HG03469 (cell line): ENCODE results near the gene GALE.
"Not testable (repeated sequence)": the region's sequence is repeated elsewhere in the genome, so short reads cannot be mapped to it uniquely, and the experiment has no call there.

Experiments used
- ATAC-seq: cut with Tn5 transposase; IDR thresholded peaks from one replicate; pipeline ENCODE4 v1.9.1; 2021; ENCODE audit warnings: mild to moderate bottlenecking, moderate library complexity, moderate number of reproducible peaks; ENCODE audit not compliant: unreplicated experiment

Gene GALE

DNA sequence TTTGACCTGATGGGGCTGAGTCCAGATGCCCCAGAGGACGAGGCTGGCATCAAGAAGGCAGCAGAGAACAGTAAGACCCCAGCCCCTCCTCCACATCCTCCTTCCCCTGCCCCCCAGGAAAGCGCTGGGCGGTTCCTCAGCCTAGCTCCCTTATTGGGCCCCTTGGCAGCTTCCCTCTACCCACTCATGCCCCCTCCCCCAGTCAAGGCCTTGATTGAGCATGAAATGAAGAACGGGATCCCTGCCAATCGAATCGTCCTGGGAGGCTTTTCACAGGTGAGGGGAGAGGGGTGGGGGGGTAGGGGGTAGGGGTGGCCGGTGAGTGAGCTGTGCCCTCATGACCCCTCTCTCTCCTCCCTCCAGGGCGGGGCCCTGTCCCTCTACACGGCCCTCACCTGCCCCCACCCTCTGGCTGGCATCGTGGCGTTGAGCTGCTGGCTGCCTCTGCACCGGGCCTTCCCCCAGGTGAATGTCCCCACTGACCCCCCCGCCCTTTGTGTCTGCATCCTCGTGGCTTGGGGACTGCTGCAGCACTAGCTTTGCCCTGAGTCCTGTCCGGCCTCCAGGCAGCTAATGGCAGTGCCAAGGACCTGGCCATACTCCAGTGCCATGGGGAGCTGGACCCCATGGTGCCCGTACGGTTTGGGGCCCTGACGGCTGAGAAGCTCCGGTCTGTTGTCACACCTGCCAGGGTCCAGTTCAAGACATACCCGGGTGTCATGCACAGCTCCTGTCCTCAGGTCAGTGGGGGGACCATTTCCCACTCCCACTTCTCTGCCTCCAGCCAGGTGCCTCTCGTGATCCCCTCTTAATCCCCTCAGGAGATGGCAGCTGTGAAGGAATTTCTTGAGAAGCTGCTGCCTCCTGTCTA lies 6.5 kb downstream of the GALE start:
- ATAC-seq, result no peak

DNA sequence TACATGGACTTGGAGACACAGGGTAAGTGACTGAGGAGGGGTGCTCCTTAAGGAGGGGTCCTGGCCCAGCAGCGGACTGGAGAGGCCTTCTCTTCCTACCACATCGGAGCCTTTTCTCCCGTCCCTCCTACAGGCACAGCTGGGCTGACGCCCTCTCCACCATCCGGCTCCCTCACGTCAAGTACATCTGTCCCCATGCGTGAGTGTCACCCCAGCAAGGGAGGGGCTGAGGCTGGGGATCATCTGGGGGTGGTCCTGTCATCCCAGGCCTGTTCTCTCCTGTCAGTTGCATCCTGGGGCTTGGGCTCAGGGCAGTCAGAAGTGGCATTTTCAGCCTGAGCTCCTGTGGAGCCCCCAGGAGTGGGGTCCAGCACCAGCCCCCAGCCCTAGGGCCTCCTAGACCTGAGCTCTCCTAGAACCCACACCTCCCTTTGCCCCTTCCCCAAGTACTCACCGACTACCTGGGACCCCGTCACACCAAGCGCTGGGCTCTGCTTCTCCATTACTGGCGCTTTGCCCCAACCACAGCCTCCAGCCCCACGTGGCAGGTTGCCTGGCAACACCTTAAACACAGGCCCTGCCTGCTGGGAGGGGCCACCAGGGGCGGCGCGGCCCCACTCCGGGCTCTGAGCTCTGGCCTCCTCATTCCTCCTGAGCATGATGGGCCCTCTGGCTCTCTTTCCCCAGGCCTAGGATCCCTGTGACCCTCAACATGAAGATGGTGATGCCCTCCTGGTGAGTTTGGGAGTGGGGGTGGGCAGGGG lies 7.4 kb downstream of the GALE start:
- ATAC-seq, result no peak

DNA sequence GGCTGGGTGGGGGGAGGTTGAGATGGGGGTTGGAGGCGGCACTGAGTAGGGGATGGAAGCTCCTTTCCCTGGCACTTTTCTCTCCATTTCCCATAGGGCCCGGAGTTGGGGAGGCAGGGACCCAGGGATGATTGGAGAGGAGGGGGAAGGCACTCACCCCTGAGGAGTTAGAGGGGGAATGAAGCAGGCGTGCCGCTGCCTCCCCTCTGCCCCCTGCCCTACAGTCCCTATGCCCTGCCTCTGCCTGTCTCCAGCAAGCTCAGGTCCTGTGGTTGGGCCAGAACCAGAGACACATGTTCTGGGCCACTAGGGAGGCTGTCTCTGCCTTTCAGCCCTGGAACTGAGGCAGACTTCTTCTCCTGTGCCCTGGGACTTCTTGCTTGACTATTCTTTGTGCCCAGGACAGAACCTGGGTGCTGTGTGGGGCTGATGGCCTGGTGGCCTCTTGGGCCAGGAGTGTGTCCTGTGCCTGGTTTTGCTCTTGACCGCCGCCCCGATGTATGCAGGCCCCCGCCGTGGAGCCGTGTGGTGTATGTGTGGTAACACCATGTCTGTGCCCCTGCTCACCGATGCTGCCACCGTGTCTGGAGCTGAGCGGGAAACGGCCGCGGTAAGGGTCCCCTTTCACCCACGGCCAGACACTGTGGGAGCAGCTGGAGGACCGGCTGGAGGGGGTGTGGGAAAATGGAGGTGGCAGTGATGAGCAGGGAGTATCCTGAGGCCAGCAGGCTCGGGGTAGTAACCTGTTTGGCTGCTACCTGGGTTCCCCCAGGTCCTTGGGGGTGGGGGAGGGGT lies 8.2 kb downstream of the GALE start:
- no peak for ATAC-seq

DNA sequence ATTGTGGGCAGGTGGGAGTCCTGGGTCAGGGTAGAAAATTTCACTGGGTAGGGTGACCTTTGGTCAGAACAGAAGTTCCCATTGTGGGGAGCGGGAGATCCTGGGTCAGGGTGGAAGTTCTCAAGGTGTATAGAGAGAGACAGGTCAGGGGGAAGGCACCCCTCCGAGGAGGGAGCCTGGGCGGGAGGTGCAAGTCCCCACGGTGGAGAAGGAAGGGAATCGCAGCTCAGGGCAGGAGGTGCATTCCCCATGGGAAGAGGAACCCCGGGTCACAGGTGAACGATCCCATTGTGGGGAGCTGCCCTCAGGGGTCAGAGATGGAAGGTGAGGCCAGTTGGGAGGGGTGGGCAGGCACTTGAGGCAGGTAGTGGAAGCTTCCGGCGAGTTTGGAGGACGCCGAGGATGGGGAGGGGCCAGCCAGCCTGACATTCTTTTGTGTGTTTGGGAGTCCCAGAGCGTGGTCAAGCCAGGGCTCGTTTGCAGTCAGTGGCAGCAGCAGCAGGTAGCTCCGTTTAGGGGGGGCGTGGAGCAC lies 9.0 kb downstream of the GALE start:
- ATAC-seq, result no peak

DNA sequence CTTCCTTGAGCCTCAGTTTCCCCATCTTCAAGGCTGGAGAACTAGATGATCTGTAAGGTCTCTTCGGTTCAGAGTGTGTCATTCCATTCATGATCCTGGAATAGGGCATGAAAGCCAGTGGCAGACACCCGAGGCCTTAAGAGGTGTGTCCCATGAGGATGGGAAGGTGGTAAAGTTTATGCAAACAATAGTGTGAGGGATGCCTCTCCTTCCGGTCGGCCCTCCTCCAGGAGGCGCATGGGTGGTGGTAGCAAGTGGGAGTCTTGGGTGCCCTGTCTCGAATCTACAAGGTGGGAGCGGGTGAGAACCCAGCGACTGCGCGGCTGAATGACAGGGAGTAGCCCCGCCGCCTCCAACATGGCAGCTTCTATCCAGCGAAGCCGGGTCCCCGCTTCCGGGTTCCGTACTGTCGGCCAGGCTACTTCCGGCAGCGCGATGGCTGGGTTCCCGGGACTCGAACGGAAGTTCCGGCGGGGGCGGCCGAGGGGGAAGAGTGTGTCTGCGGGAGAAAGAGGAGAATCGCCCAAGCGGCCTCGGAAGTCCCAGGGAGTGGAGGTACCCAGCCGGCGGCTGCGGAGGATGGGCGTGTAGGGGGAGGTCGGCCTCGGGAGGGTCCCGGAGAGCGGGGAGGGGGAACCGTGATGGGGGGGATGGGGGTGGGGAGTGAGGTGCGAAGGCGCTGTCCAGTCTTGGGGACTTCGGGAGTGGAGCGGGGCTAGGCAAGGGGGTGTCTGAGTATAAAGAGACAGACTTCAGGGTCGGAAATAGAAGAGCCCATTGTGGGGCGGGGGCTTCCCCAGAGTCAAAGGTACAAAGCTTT lies 9.6 kb downstream of the GALE start, which contains the start of gene LYPLA2:
Gene LYPLA2 (plus strand): TSS at position 450 of the 820 bp plus-strand sequence. CDS start 1,538 bp downstream, outside the sequence.
- ATAC-seq, result no peak

DNA sequence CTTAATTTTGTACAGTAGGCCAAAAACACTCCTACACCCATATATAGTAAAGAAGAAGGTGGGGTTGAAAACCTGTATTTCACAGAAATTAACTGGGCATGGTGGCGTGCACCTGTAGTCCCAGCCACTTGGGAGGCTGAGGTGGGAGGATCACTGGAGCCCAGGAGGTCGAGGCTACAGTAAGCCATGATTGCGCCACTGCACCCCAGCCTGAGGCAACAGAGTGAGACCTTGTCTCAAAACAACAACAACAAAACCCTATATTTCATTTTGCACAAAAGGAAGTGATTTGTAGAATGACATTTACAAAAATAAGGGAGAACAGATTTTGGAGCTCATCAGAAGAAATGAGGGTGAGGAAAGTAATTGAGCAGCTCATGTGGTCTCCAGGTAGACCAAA lies 11.9 kb downstream of the GALE start:
- no peak for ATAC-seq

DNA sequence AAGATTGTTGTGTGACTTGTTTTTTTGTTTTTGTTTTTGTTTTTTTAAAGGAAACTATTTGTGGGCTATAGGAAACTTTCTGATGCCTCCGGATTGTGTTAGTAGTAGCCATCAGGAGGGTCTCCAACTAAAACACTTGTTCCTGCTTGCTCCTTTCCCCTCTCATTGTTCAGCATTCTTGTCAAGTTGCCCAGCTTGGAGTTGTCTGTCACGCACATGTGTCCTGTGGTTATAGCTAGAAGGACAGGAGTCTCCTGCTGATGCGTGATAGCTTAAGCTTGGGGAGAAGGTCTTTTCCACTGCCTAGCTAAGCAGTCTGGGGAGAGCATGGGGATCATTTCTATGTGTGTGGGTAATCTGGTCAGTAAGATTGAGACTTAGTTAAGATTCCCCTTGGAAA lies 12.9 kb downstream of the GALE start:
- ATAC-seq, result no peak

DNA sequence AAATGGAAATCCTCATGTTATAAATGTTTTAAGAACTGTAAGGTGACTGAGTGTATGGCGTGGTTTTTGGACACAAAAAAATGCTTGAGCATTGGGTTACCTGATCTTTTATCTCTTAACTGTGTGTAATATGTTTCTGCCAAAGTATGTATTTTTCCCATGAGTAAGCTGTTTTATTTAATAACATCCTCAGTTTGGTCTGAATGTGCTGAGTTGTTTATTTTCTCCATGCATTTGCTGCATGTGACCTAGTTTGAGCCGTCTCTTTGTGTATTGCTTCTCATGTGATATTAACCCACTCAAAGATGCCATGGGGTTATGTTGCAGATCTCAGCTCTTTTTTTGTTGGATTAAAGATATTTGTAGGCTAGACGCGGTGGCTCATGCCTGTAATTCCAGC lies 15.7 kb downstream of the GALE start:
- no peak for ATAC-seq

DNA sequence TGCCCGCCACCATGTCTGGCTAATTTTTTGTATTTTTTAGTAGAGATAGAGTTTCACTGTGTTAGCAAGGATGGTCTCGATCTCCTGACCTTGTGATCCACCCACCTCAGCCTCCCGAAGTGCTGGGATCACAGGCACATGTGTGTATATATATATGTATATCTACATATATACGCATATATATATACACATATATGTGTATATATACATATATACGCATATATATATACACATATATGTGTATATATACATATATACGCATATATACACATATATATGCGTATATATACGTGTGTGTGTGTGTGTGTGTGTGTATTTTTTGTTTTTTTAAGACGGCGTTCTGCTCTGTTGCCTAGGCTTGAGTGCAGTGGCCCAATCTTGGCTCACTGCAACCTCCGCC lies 17.4 kb downstream of the GALE start:
- ATAC-seq, result not testable (repeated sequence)

DNA sequence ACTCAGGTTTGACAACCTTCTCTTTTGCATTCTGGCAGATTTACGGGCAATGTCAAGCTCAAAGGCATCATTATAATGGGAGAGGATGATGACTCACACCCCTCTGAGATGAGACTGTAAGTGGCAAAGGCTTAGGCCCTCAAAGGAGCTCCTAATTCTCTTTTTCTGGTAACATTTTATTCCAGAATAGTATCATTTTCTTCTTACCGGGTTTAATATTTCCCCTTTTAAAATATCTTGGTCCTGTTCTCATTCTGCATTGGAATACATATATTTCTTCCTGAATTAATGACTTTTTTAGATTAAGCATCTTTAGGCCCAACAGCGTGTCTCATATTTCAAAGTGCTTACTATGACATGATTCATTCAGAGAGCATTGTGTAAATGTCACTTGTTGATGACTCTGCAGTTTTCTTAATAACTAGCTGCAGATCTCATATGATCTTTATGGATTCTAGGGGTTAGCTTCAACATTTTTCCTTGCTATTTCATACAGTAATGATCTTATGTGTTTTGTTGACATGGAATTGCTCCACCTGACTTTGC lies 20.7 kb downstream of the GALE start:
- ATAC-seq, result no peak

DNA sequence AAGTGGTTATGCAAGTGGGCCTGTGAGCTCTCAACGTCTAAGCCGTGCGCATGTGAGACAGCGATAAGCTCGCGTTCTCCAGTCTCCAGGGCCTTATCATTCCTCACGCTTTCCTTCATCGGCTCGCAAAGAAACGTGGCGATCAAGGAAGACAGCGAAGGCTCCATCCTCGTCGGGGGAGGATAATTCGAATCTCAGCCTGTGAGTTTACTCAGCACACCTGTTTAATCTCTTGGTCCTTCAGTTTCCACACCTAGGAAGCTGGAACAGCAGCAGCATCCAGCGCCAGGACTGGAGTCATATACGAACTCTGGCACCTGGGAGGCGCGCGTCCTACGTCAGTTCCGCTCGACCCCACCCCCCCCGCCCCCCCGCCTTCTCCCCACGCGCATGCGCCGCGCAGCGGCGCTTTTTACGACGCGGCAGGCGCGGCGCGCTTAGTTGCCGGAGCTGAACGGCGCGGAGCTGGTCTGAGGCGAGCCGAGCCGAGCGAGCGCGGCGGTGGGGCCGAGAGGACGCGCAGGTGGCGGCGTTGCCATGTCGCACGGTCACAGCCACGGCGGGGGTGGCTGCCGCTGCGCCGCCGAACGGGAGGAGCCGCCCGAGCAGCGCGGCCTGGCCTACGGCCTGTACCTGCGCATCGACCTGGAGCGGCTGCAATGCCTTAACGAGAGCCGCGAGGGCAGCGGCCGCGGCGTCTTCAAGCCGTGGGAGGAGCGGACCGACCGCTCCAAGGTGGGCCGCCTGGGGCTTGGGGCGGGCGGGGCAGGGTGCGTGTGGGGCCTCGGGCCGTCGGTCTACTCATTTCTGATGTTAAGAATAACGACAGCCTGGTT lies 22.4 kb downstream of the GALE start, which contains the start of gene PITHD1:
Gene PITHD1 (plus strand): TSS at position 440 of the 836 bp plus-strand sequence. CDS start 98 bp downstream, at position 538.
- no peak for ATAC-seq

DNA sequence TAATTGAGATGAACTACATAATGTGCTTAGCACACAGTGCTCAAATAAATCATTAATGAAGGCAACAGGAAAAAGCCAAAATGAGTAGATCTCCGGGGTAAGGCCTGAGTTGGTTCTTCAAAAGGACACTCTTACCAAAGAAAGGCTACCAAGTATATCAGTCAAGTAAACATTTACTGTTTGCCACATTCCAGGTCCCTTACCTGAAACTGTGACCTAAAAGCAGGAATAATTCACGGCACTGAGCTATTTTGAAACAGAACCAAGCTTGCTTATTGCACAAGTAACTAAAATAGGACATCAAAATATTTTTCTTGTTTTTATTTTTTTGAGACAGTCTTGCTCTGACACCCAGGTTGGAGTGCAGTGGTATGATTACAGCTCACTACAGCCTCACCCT lies 24.3 kb downstream of the GALE start:
- ATAC-seq, result no peak

DNA sequence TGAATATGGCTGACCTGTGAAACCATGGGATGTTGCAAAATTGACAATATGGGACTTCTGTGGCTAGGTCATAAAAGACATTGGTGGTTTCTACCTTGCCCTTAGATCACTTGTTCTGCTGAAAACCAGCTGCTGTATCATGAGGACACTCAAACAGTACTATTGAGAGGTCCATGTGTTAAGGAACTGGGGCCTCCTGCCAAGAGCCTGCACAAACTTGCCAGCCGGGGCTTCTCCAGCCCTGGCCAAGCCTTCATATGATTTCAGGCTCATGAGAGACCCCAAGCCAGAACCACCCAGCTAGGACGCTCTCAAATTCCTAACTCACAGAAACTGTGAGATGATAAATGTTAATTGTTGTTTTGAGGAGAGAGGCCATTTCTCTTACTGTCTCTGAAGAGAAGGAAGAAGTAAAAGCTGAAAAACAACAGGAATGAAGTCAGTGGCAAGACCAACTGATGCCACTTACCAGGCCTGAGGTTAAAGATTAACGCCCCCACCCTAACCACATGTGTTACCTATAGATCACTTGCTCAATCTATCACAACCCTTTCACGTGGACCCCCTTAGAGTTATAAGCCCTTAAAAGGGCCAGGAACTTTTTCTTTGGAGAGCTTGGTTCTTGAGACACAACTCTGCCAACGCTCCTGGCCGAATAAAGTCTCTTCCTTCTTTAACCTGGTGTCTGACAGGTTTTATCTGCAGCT lies 26.2 kb downstream of the GALE start:
- ATAC-seq, result no peak

DNA sequence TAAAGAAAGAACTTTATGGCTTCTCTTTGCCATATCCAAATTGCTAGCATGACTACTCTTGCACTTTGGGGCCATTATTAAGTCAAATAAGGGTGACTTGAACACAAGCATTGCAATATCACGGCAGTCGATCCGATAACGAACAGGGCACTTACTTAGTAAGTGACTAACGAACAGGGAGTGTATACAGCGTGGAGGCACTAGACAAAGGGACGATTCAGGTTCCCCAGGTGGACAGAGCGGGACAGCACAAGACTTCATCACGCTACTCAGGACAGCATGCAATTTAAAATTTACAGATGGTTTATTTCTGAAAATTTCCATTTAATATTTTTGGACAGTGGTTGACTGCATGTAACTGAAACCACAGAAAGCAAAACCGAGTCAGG lies 27.7 kb downstream of the GALE start:
- ATAC-seq, result no peak

DNA sequence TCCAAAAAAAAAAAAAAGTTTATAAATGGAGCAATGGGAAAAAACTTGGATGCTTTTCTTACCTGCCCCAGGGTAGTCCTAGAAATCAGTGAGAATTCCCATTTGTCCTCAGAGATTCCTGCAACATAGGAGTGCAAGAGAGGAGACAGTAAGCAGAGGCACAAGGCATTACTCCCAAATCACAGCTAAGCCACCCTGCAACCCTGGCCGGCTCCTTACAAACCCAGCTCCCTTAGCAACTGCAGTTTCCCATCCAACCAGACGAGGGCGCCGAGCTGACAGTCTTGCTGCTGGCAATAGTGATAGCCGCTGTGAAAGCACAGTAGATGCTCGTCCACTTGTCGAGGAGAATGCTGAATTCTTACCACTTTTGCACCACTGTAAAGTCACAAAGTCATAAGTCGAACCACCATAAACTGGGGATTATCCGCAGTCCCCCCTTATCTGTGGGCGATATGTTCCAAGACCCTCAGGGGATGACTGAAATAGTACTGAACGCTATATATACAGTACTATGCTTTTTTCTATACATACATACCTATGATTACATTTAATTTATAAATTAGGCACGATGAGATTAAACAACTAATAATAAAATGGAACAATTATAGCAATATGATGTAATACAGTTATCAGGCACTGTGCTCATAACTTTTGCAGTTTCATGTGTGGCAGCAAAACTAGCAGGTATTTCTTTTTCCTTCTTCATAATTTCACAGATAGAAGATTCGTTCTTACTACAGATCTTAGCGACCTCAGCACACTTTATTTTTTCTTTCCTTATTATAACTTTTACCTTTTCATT lies 28.3 kb downstream of the GALE start:
- ATAC-seq, result no peak

DNA sequence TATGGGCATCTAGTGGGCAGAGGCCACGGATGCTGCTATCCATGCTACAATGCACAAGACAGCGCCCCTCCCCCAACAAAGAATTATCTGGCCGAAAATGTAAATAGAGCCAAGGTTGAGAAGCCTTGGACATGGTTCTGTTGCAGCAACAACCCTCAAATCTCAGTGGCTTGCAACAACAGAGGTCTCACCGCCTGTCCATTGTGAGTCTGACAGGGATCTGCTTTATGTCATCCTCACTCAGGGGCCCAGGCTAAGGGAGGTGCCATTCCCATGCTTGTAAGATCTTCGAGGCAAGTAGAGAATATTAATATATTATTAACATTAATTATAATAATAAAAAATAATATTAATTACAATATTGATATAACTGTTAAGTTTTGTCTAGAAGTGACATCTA lies 31.8 kb downstream of the GALE start:
- ATAC-seq, result no peak

DNA sequence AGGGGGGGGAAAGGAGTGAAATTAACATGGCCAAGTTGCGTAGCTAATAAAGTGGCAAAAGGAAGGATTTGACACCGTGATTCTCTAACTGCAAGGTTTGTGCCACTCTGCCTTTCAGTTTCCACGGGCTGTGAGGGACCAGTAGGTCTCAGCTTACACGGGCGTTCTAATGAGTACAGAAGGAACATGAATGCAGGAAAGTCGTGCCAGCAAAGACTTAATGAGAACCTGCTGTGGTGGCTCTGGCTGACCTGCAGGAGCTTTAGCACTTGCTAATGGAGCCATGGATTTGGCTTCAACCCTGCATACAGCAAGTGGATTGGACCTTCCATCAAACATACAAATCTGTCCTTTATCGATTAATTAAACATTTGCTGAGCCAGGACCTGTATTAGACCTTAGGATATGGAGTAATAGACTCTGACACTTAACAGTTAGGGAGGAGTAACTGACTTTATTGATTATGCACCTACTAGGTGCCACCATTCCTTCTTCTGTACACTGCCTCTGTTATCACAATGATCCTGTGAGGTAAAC lies 37.4 kb downstream of the GALE start:
- no peak for ATAC-seq
